Measurements from ENCODE around the gene FOSB. TPM values are rescaled to one million over a fixed set of nuclear protein-coding genes. Genes with fewer than 3 reads are reported as not detected.

FOSB gene
- total RNA-seq, 1 experiment from 2014 or later: 1.9 TPM

DNA sequence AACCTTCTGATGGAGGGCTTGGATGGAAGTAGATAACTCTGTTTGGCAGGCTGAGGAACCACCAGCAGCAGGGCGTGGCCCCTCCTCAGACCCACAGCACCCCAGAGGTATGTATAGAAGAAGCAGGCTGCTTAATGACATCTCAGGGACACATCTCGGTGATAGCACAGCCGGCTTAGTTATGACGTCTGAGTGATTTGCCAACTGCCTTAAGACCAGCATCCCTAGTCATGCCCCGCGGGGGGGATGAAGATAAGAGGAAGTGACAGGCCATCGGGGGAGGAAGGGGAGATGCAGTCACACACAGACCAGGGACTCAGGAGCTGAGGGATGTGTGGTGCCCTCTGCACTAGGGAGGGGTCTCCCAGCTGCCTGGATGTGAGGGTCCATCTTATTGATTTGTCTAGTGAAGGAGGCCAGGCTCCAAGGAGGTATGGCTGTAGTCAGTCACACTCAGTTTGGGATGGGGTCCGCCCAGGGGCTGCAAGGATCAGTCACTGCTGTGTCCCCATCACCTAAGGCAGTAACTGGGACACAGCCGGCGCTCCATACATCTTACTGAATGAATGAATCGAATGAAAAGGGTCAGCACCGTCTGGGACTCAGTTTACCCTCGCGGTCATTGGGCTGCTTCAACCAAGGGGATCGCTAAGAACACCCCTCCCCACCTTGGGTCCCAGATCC lies 24.9 kb upstream of the FOSB start:
- H3K36me3 ChIP-seq (ENCODE audit: insufficient read depth, low read length, poor library complexity, severe bottlenecking): no peaks in the 10 kb centered on the region
- intact Hi-C loops (cut with micrococcal nuclease; ENCODE audit: unreplicated experiment): no loop called here
- no TSS peak for BruUV-seq (replicated peaks)
- no peaks in the 10 kb centered on the region for H3K9me3 ChIP-seq (ENCODE audit: low read depth, low read length, poor library complexity, severe bottlenecking)
- ChIA-PET POLR2A (ENCODE audit: low non-redundant PET) (no interaction called here), CTCF (interaction anchor here (0.6 kb wide), 1 partner anchor 34 kb away, joined by 13 read pairs; no protein-coding TSS in a partner anchor)
- H3K4me3 ChIP-seq (ENCODE audit: low read depth, low read length, poor library complexity, severe bottlenecking): peak overlapping the region; percentile 47
- H3K27ac ChIP-seq (ENCODE audit: low read depth, low read length, poor library complexity, severe bottlenecking): peak overlapping the region; percentile 88
- peak; percentile 90 for DNase-seq (ENCODE audit: low spot score)
- H3K27me3 ChIP-seq (replicated peaks; ENCODE audit: insufficient read depth, low read depth, low read length, poor library complexity): no peaks in the 10 kb centered on the region
- TF ChIP-seq EZH2 (IDR thresholded peaks at IDR 0.05; ENCODE audit: borderline replicate concordance, low read depth, low read length, poor library complexity, severe bottlenecking): no peak
- TF ChIP-seq, protein P1, sequence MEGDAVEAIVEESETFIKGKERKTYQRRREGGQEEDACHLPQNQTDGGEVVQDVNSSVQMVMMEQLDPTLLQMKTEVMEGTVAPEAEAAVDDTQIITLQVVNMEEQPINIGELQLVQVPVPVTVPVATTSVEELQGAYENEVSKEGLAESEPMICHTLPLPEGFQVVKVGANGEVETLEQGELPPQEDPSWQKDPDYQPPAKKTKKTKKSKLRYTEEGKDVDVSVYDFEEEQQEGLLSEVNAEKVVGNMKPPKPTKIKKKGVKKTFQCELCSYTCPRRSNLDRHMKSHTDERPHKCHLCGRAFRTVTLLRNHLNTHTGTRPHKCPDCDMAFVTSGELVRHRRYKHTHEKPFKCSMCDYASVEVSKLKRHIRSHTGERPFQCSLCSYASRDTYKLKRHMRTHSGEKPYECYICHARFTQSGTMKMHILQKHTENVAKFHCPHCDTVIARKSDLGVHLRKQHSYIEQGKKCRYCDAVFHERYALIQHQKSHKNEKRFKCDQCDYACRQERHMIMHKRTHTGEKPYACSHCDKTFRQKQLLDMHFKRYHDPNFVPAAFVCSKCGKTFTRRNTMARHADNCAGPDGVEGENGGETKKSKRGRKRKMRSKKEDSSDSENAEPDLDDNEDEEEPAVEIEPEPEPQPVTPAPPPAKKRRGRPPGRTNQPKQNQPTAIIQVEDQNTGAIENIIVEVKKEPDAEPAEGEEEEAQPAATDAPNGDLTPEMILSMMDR (conservative IDR thresholded peaks at IDR 0.05; ENCODE audit: low read depth, low read length): no peak
- peaks cover 18% of the 10 kb centered on the region for H3K4me1 ChIP-seq (ENCODE audit: insufficient read depth, low read length, poor library complexity, severe bottlenecking)

DNA sequence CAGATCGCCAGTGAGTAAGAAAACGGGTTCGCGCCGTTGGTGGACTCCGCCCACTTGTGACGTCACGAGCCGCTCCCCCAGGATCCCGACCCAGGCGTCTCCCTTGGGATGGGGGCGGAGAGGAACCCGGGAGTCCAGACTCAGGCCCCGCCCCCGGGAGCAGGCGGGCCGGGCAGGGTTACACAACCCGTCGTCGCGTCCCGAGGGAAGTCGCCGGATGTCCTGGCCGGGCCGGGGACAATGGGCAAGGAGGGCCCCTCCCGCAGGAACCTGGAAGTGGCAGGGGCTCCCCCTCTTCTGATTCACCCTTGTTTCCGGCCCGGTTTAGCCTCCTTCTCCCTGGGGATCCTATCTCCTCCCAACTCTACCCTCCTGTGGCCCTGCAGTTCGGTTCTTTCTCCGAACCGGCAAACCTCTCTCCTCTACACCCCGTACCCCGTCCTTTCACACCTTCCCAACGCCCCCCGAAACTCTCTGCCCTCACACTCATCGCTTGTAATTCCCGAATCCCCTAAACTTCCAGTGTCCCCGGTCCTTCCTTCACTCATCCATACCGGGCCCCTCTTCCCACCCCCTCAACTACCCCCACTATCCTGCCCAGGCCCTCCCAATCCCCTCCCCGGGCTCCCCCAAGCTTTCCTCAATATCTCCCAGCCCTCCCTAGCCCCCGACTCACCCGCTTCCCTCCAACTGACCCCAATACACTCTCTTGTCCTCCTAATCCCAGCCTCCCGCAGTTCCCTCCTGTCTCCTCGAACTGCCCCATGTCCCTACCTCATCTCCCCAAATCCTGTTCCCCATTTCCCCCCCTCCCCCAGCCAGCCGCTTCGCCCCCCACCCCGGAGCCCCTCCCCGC lies 24.1 kb upstream of the FOSB start:
- no peaks in the 10 kb centered on the region for H3K9me3 ChIP-seq (ENCODE audit: low read depth, low read length, poor library complexity, severe bottlenecking)
- CTCF ChIA-PET: interaction anchor here (0.6 kb wide), 1 partner anchor 34 kb away, joined by 13 read pairs; no protein-coding TSS in a partner anchor

DNA sequence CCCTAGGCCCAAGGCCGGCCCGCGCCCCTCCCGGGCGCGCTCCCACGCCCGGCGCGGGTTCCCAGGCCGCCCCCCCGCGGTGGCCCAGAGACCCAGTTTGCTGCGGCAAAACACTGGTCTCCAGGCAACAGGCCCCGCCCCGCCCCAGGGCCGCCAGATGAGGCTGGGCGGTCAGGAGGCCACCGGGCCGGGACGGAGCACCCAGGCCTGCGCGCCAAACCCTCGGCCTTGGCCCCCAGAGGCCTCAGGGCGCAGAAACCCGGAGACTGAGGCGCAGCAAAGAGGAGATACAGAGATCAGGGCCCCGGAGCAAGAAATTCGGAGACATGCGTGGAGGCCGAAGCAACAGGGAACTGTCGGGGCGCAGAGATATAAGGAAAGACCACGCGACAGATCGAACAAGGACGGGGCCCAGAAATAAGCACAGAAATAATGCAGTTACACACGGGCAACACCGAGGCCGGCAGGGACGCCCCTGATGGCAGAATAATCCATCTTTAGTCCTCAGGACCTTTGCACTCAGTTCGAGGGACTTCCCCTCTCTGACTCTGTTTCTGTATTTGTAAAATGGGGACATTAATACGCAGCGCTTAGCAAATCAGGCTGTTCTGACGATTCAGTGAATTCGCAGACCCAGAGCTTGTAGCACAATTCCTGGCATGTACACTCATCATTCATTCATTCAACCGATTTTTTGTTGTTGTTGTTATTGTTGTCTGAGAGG lies 23.3 kb upstream of the FOSB start:
- TSS peak; percentile 28 for BruUV-seq (replicated peaks)
- intact Hi-C loops (cut with micrococcal nuclease; ENCODE audit: unreplicated experiment): no loop called here
- Histone ChIP-seq H3K36me3 (ENCODE audit: insufficient read depth, low read length, poor library complexity, severe bottlenecking) (no peaks in the 10 kb centered on the region), H3K27me3 (replicated peaks; ENCODE audit: insufficient read depth, low read depth, low read length, poor library complexity) (no peaks in the 10 kb centered on the region), H3K27ac (ENCODE audit: low read depth, low read length, poor library complexity, severe bottlenecking) (peak overlapping the region; percentile 63), H3K4me1 (ENCODE audit: insufficient read depth, low read length, poor library complexity, severe bottlenecking) (peaks cover 18% of the 10 kb centered on the region), H3K9me3 (ENCODE audit: low read depth, low read length, poor library complexity, severe bottlenecking) (no peaks in the 10 kb centered on the region), H3K4me3 (ENCODE audit: low read depth, low read length, poor library complexity, severe bottlenecking) (no peak overlapping the region)
- ChIA-PET POLR2A (ENCODE audit: low non-redundant PET) (interaction anchor here (0.6 to 0.7 kb wide), 2 partner anchors 22 to 1887 kb away, joined by 3 to 6 read pairs; no protein-coding TSS in a partner anchor), CTCF (no interaction called here)
- peak; percentile 48 for DNase-seq (ENCODE audit: low spot score)
- TF ChIP-seq, protein P1 (conservative IDR thresholded peaks at IDR 0.05; ENCODE audit: low read depth, low read length): no peak
- TF ChIP-seq EZH2 (IDR thresholded peaks at IDR 0.05; ENCODE audit: borderline replicate concordance, low read depth, low read length, poor library complexity, severe bottlenecking): no peak

More for the DNA sequence above, 24.1 kb upstream of the FOSB start:
- intact Hi-C loops (cut with micrococcal nuclease; ENCODE audit: unreplicated experiment): no loop called here
- POLR2A ChIA-PET (ENCODE audit: low non-redundant PET): no interaction called here
- Histone ChIP-seq H3K27ac (ENCODE audit: low read depth, low read length, poor library complexity, severe bottlenecking) (peak overlapping the region; percentile 88), H3K27me3 (replicated peaks; ENCODE audit: insufficient read depth, low read depth, low read length, poor library complexity) (no peaks in the 10 kb centered on the region), H3K36me3 (ENCODE audit: insufficient read depth, low read length, poor library complexity, severe bottlenecking) (no peaks in the 10 kb centered on the region), H3K4me3 (ENCODE audit: low read depth, low read length, poor library complexity, severe bottlenecking) (peak overlapping the region; percentile 47), H3K4me1 (ENCODE audit: insufficient read depth, low read length, poor library complexity, severe bottlenecking) (peaks cover 18% of the 10 kb centered on the region)
- TF ChIP-seq, protein P1 (conservative IDR thresholded peaks at IDR 0.05; ENCODE audit: low read depth, low read length): no peak
- TF ChIP-seq EZH2 (IDR thresholded peaks at IDR 0.05; ENCODE audit: borderline replicate concordance, low read depth, low read length, poor library complexity, severe bottlenecking): no peak
- DNase-seq (ENCODE audit: low spot score): peak; percentile 96
- no TSS peak for BruUV-seq (replicated peaks)

Measured in A673 (cell line).